PC-9 (cell line): ENCODE results near the gene CDKN3.

Source experiments
- EZH2 ChIP-seq: fragments of 200-600 bp; sonication (generic); IDR thresholded peaks from 2 replicates; pipeline ENCODE4 v1.8.0; 2017; ENCODE audit warnings: antibody characterized with exemption, low read depth
- TF ChIP-seq, protein P1 (sequence below): fragments of 200-600 bp; sonication (generic); conservative IDR thresholded peaks from 2 replicates; pipeline ENCODE4 v1.6.1; 2017; ENCODE audit warnings: mixed run types, antibody characterized with exemption, mild to moderate bottlenecking, moderate library complexity

DNA sequence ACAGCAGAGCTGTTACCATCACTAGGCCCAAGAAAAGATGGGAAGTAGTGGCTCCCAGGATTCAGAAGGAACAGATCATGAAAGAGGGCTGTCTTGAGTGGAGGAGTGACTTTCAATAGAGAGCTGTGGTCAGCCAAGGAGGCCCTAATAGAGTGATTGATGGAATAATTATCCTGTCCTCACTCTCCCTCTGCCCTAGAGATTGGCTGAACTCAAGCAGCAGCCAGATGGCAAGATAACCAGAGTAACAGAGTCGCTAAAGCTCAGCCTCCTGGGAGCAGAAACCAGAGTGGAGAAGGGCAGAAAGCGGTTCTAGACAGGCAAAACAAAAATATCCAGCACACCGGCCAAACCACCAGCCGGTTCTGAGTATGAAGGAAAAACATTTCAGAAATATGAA lies 68.8 kb downstream of the CDKN3 start:
- TF ChIP-seq, protein P1, sequence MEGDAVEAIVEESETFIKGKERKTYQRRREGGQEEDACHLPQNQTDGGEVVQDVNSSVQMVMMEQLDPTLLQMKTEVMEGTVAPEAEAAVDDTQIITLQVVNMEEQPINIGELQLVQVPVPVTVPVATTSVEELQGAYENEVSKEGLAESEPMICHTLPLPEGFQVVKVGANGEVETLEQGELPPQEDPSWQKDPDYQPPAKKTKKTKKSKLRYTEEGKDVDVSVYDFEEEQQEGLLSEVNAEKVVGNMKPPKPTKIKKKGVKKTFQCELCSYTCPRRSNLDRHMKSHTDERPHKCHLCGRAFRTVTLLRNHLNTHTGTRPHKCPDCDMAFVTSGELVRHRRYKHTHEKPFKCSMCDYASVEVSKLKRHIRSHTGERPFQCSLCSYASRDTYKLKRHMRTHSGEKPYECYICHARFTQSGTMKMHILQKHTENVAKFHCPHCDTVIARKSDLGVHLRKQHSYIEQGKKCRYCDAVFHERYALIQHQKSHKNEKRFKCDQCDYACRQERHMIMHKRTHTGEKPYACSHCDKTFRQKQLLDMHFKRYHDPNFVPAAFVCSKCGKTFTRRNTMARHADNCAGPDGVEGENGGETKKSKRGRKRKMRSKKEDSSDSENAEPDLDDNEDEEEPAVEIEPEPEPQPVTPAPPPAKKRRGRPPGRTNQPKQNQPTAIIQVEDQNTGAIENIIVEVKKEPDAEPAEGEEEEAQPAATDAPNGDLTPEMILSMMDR, result no peak
- no peak for TF ChIP-seq EZH2
